H9 (cell line): Measurements from ENCODE around the gene CDK6. TPM values are rescaled to one million over a fixed set of nuclear protein-coding genes. Genes with fewer than 3 reads are reported as not detected.

Experiments used
- DNase-seq: peaks from one replicate; pipeline ENCODE4 v3.0.0-alpha.2; 2017
- H2AFZ ChIP-seq: one replicate; pipeline ENCODE4 v1.6.1; 2013; ENCODE audit warnings: mild to moderate bottlenecking, low read length, control low read depth, moderate library complexity
- H2AK5ac ChIP-seq: 2 replicates; pipeline ENCODE4 v1.6.1; 2013; ENCODE audit warnings: low read length, control low read depth, mixed read lengths; ENCODE audit not compliant: insufficient read length
- H2BK120ac ChIP-seq: one replicate; pipeline ENCODE4 v1.6.1; 2013; ENCODE audit warnings: low read depth, mild to moderate bottlenecking, low read length, control low read depth, inconsistent platforms; ENCODE audit not compliant: poor library complexity, severe bottlenecking
- H2BK12ac ChIP-seq: 2 replicates; pipeline ENCODE4 v1.6.1; 2013; ENCODE audit warnings: low read length, control low read depth, mixed read lengths, low read depth; ENCODE audit not compliant: insufficient read length
- H2BK15ac ChIP-seq: 2 replicates; pipeline ENCODE4 v1.6.1; 2013; ENCODE audit warnings: low read depth, low read length, control low read depth
- H2BK20ac ChIP-seq: one replicate; pipeline ENCODE4 v1.6.1; 2013; ENCODE audit warnings: low read depth, mild to moderate bottlenecking, low read length, control low read depth, inconsistent platforms; ENCODE audit not compliant: poor library complexity, severe bottlenecking
- H2BK5ac ChIP-seq: 2 replicates; pipeline ENCODE4 v1.6.1; 2013; ENCODE audit warnings: low read length, control low read depth, mixed read lengths; ENCODE audit not compliant: insufficient read length
- H3K14ac ChIP-seq: 2 replicates; pipeline ENCODE4 v1.6.1; 2013; ENCODE audit warnings: low read length, control low read depth; ENCODE audit not compliant: insufficient read depth
- H3K18ac ChIP-seq: 2 replicates; pipeline ENCODE4 v1.6.1; 2013; ENCODE audit warnings: low read depth, mild to moderate bottlenecking, mixed read lengths, low read length, control low read depth; ENCODE audit not compliant: insufficient read length
- H3K23ac ChIP-seq: 2 replicates; pipeline ENCODE4 v1.6.1; 2013; ENCODE audit warnings: low read length, control low read depth, mixed read lengths, low read depth; ENCODE audit not compliant: insufficient read length
- H3K23me2 ChIP-seq: 2 replicates; pipeline ENCODE4 v1.6.1; 2013; ENCODE audit warnings: low read depth, mild to moderate bottlenecking, mixed read lengths, low read length, control low read depth; ENCODE audit not compliant: insufficient read length, poor library complexity, severe bottlenecking
- H3K27ac ChIP-seq: 2 replicates; pipeline ENCODE4 v1.5.1; 2013; ENCODE audit warnings: low read length, control low read depth, mixed read lengths, low read depth; ENCODE audit not compliant: insufficient read length
- H3K27me3 ChIP-seq: 2 replicates; pipeline ENCODE4 v1.6.1; 2013; ENCODE audit warnings: low read length, control low read depth, inconsistent platforms; ENCODE audit not compliant: insufficient read depth
- H3K4ac ChIP-seq: 2 replicates; pipeline ENCODE4 v1.6.1; 2013; ENCODE audit warnings: low read depth, mild to moderate bottlenecking, control low read depth, inconsistent platforms, low read length, moderate library complexity
- H3K4me1 ChIP-seq: 2 replicates; pipeline ENCODE4 v1.6.1; 2013; ENCODE audit warnings: low read length, control low read depth, inconsistent platforms; ENCODE audit not compliant: insufficient read depth
- H3K4me2 ChIP-seq: 2 replicates; pipeline ENCODE4 v1.6.1; 2013; ENCODE audit warnings: low read length, control low read depth, mixed read lengths; ENCODE audit not compliant: insufficient read length, insufficient read depth
- H3K56ac ChIP-seq: 2 replicates; pipeline ENCODE4 v1.6.1; 2013; ENCODE audit warnings: low read depth, mild to moderate bottlenecking, mixed read lengths, low read length, control low read depth; ENCODE audit not compliant: insufficient read length
- H3K79me1 ChIP-seq: 2 replicates; pipeline ENCODE4 v1.6.1; 2013; ENCODE audit warnings: low read depth, mild to moderate bottlenecking, moderate library complexity, low read length, control low read depth, inconsistent platforms; ENCODE audit not compliant: insufficient read depth, poor library complexity, severe bottlenecking
- H3K79me2 ChIP-seq: 2 replicates; pipeline ENCODE4 v1.6.1; 2013; ENCODE audit warnings: low read length, control low read depth, inconsistent platforms; ENCODE audit not compliant: insufficient read depth
- H3K9ac ChIP-seq: 2 replicates; pipeline ENCODE4 v1.6.1; 2013; ENCODE audit warnings: low read length, control low read depth, mixed read lengths; ENCODE audit not compliant: insufficient read length; ENCODE audit errors: extremely low read depth
- H3K9me3 ChIP-seq: one replicate; pipeline ENCODE4 v1.6.1; 2013; ENCODE audit warnings: low read depth, low read length, inconsistent platforms; ENCODE audit not compliant: control insufficient read depth
- H3T11ph ChIP-seq: one replicate; pipeline ENCODE4 v1.6.1; 2013; ENCODE audit warnings: mild to moderate bottlenecking, low read length, control low read depth, inconsistent platforms
- H4K20me1 ChIP-seq: one replicate; pipeline ENCODE4 v1.6.1; 2013; ENCODE audit not compliant: control insufficient read depth, insufficient read length, insufficient read depth
- H4K5ac ChIP-seq: 2 replicates; pipeline ENCODE4 v1.6.1; 2013; ENCODE audit warnings: low read depth, mild to moderate bottlenecking, mixed read lengths, low read length, control low read depth; ENCODE audit not compliant: insufficient read length
- H4K8ac ChIP-seq: replicated peaks from 2 replicates; pipeline ENCODE4 v1.6.1; 2013; ENCODE audit warnings: low read length, control low read depth, mixed read lengths, low read depth; ENCODE audit not compliant: insufficient read length
- H4K91ac ChIP-seq: 2 replicates; pipeline ENCODE4 v1.6.1; 2013; ENCODE audit warnings: low read depth, mild to moderate bottlenecking, moderate library complexity, mixed read lengths, low read length, control low read depth; ENCODE audit not compliant: insufficient read length
- H3K27ac Mint-ChIP-seq, 3 experiments: 2 replicates in 2 of 3; 3 replicates in 1 of 3; pipeline ENCODE4 v1.8.0; 2020 to 2021; ENCODE audit warnings: mixed read lengths in 3 of 3, mild to moderate bottlenecking in 1 of 3, moderate library complexity in 1 of 3
- H3K27me3 Mint-ChIP-seq: 2 replicates; pipeline ENCODE4 v1.8.0; 2021; ENCODE audit warnings: low read depth, mild to moderate bottlenecking, moderate library complexity, mixed read lengths
- H3K36me3 Mint-ChIP-seq, 3 experiments: 2 replicates in 2 of 3; 3 replicates in 1 of 3; pipeline ENCODE4 v1.8.0; 2020 to 2021; ENCODE audit warnings: low read depth in 3 of 3, mixed read lengths in 3 of 3; ENCODE audit not compliant: insufficient read depth in 1 of 3
- H3K4me1 Mint-ChIP-seq, 2 experiments: 2 replicates each; pipeline ENCODE4 v1.8.0; 2020; ENCODE audit warnings: mixed read lengths in 2 of 2
- H3K4me3 Mint-ChIP-seq, 2 experiments: 2 replicates in 1 of 2; 3 replicates in 1 of 2; pipeline ENCODE4 v1.8.0; 2020 to 2021; ENCODE audit warnings: mild to moderate bottlenecking in 2 of 2, mixed read lengths in 2 of 2, moderate library complexity in 1 of 2
- H3K9me3 Mint-ChIP-seq, 2 experiments: 2 replicates in 1 of 2; 3 replicates in 1 of 2; pipeline ENCODE4 v1.8.0; 2020; ENCODE audit warnings: mild to moderate bottlenecking in 2 of 2, mixed read lengths in 2 of 2, moderate library complexity in 1 of 2
- WGBS: extraction: QIAGEN DNeasy Blood & Tissue Kit; methylation state at CpG from one replicate; pipeline ENCODE4 v1.1.7; 2013; ENCODE audit warnings: missing lambda C conversion rate, low lambda C conversion rate, mixed read lengths; ENCODE audit not compliant: insufficient read length; ENCODE audit errors: extremely low coverage; 5-methylcytosine and 5-hydroxymethylcytosine counted together
- total RNA-seq: library from RNA; stranded (reverse); gene quantifications from 2 replicates; pipeline ENCODE4 v1.2.1, GENCODE V29; 2021
- TF ChIP-seq, protein P1 (sequence below): fragments of 200-600 bp; sonication (generic); conservative IDR thresholded peaks from 3 replicates; pipeline ENCODE4 v1.8.0; 2021; ENCODE audit warnings: antibody characterized with exemption, mild to moderate bottlenecking

CDK6 gene
- total RNA-seq, 1 experiment from 2014 or later: 30.0 TPM

DNA sequence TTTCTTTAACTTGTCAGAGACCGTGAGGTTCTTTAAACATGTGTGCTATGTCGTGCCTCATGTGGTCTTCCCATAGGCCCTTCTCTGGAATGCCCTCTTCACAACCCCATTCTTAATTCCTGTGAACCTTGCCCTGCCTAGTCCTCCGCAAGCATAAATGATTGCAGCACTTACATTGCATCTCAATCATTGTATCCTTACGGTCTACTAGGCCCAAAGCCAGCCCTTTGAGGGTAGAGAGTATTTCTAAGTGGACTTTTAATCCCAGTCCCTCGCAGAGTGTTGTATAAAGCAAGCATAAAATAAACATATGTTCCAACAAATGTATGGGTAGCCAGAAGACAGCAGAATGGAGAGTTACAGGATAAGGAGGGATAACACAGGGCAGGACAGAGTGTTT is 154.0 kb downstream of the CDK6 start:
- Histone ChIP-seq H4K20me1 (no peaks in the 10 kb centered on the region), H3K9me3 (no peaks in the 10 kb centered on the region), H2BK5ac (no peak overlapping the region), H3K27me3 (no peaks in the 10 kb centered on the region; the same call in 1 of the 2 replicates), H3K56ac (no peak overlapping the region), H3K9ac (no peak overlapping the region), H3K27ac (no peak overlapping the region), H3T11ph (no peak overlapping the region), H4K5ac (no peak overlapping the region), H3K14ac (no peak overlapping the region), H3K79me2 (no peaks in the 10 kb centered on the region), H2AK5ac (no peak overlapping the region), H2BK12ac (no peak overlapping the region), H3K4me2 (no peak overlapping the region), H3K23ac (no peak overlapping the region), H2BK120ac (no peak overlapping the region), H3K23me2 (no peaks in the 10 kb centered on the region), H2BK20ac (no peak overlapping the region), H3K4ac (no peak overlapping the region), H3K4me1 (peaks cover 6% of the 10 kb centered on the region; the same call in 1 of the 2 replicates), H3K79me1 (no peaks in the 10 kb centered on the region), H4K8ac (no peak overlapping the region), H2AFZ (no peak overlapping the region), H3K18ac (no peak overlapping the region), H4K91ac (no peak overlapping the region), H2BK15ac (no peak overlapping the region)
- TF ChIP-seq, protein P1, sequence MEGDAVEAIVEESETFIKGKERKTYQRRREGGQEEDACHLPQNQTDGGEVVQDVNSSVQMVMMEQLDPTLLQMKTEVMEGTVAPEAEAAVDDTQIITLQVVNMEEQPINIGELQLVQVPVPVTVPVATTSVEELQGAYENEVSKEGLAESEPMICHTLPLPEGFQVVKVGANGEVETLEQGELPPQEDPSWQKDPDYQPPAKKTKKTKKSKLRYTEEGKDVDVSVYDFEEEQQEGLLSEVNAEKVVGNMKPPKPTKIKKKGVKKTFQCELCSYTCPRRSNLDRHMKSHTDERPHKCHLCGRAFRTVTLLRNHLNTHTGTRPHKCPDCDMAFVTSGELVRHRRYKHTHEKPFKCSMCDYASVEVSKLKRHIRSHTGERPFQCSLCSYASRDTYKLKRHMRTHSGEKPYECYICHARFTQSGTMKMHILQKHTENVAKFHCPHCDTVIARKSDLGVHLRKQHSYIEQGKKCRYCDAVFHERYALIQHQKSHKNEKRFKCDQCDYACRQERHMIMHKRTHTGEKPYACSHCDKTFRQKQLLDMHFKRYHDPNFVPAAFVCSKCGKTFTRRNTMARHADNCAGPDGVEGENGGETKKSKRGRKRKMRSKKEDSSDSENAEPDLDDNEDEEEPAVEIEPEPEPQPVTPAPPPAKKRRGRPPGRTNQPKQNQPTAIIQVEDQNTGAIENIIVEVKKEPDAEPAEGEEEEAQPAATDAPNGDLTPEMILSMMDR: no peak
- peaks cover 19% of the 10 kb centered on the region for H3K27me3 Mint-ChIP-seq
- H3K36me3 Mint-ChIP-seq: no peaks in the 10 kb centered on the region; a peak in 1 of 7 replicates
- no peak overlapping the region for H3K27ac Mint-ChIP-seq
- no peak overlapping the region for H3K4me3 Mint-ChIP-seq
- no CpG with 5 or more reads among the region's 5 CpGs for WGBS
- DNase-seq: no peak
- peaks cover 55 to 65% of the 10 kb centered on the region in 2 experiments for H3K4me1 Mint-ChIP-seq
- no peaks in the 10 kb centered on the region for H3K9me3 Mint-ChIP-seq
